ENCODE results near the gene TMEM174.

The TMEM174 gene, protein sequence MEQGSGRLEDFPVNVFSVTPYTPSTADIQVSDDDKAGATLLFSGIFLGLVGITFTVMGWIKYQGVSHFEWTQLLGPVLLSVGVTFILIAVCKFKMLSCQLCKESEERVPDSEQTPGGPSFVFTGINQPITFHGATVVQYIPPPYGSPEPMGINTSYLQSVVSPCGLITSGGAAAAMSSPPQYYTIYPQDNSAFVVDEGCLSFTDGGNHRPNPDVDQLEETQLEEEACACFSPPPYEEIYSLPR

DNA sequence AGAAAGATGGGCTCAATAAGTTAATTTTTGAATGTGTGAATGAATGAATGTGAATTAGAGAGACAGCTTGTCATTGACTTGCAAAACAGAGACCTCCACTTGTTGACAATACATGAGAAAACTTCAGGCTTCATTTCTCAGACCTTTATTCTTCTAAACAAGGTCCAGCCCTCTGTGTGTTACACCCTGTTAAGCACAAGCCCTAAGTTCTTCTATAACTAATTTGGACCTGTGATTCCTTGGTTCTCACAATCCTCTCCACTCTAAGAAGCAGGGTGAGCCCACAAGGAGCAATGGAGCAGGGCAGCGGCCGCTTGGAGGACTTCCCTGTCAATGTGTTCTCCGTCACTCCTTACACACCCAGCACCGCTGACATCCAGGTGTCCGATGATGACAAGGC lies at the start of gene TMEM174:
Gene TMEM174 (plus strand): TSS at position 243 of the 400 bp plus-strand sequence. CDS start 51 bp downstream, at position 294.
- no peak for DNase-seq (ENCODE audit: low read depth)

DNA sequence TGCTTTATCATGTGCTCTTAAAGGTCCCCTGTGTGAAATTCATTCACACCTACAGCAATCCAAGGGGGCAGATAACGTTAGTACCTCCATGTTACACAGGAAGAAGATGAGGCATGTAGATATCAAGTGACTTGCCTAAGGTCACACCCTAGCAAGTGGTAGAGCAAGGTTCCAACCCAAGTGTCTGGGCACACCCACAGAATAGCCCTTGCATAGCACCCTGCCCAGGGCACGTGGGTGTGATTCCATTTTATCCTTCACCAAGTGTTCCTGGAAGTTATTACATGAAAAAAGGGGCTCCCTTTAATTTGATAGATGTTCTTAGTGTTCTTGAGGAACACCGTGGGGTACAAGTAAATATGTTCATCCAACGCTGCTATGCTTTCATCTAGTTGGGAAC lies 47.7 kb upstream of the TMEM174 start:
- no peak for DNase-seq (ENCODE audit: low read depth)

DNA sequence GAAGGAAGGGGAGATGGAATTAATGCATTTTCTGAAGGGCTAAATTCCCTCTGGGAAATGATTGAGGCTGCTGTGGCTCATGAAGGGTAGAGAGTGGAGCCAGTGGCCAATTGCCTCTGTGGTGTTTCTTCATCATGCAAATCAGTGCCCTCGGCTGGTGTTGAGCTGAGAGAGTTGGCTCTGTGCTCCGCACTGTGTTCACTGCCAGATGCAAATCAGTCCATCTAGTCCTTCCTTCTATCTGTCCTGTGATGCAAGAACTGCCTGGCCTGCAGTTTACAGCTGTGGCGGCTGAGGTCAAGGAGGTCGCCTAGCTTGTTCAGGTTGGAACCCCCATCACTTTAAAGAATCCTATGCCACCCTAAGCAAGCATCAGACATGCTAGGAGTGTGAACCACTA lies 46.6 kb upstream of the TMEM174 start:
- no peak for DNase-seq (ENCODE audit: low read depth)

DNA sequence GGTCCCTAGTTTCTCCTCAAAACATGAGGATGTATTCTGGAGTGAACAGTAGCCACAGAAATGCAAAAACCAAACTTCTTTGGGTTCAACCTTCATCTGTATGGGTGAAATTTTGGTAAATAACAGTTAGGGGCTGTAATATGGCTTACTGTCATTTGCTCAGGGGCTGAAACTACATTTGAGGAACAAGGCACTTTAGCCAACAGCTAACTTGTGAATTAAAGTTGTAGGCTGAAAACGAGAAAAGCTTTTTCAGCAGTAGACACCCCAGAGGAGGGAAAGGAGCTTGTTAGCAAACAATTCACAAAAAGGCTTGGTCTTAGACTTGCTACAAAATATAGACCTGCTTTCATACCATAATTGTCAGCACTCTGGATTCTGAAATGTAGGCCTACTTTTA lies 46.0 kb upstream of the TMEM174 start:
- no peak for DNase-seq (ENCODE audit: low read depth)

DNA sequence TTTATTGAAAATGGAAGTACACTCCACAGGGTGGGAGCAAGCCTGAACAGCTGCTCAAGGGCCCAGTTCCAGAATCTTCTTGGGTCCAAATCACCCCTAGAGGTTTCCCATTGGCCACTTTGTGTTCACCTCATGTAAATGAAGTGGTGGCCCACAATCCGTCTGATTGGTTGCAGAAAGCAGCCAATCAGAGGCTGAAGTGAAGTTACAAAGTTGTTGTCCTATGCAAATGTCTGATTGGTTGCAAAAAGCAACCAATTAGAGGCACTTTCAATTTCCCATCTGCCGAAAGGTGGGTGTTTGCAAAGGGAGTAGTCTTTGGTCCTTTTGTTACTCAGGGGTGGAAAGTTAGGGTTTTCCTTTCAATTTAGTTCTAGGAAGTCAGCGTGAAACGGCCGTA lies 43.9 kb upstream of the TMEM174 start:
- DNase-seq (ENCODE audit: low read depth) = no peak

DNA sequence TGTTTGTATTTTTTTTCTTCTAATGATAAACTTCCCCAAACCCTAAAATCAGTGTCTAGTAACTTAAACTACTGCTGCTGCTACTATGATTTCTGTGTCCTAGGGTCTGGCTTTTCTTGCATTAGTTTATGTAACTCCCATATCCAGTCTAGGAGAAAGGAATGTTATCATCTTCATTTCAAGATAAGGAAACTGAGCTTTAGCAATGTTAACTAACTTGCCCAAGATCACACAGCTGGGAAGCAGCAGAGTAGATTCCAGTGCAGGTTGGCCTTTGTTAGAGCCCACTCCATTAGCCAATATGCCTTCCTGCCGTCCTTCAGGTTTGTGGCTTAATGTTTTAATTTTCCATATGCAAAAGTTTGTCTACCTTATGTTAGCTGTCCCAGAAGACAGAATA lies 42.2 kb upstream of the TMEM174 start:
- no peak for DNase-seq (ENCODE audit: low read depth)

DNA sequence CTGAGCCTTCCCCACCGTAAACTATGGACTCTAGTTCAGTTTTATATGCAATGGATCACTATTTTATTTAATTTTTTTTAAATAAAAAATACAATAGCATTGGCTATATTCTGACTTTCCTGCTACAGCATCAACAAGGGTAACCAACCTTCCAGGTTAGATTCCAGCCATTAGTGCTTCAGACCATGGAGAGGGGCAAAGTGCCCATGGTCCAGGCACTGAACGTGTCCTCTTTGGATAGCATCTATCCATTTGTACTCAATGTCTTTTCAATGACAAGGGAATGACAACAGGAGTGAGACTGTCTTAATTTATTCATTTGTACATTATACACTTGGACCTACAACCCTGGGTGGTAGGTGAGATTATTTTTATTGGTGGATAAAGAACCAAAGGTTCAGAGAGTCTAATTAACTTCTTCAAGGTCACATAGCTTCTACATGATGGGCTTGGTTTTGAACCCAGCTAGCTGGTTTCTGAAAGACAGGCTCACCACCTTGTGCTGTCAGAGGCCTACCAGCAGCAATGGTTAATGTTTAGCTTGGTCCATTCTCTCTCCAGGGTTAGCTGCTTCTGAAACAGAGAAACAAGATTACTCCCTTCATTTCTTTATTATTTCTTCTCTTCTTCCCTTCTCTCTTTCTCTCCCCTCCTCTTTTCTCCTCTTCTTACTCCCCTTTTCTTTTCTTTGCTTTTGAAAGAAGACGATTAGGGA lies 41.1 kb upstream of the TMEM174 start:
- DNase-seq (ENCODE audit: low read depth) = no peak

DNA sequence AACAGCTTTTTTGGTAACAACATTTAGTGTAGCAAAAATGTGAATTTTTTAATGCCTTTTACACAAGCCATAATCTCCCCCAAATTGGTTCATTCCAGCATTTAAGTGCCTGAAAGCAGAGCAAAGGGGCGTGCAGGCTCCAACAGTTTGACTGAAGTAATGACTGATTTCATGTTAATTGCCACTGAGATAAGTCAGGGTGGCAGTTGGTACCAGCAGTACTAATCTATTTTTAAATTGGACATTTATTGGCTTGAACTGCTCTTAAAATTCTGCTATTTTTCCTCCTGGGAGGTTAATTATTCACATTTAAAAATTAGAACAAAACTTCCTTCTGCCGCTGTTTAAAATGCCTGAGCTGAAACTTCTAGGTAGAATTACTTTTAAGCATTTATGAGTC lies 40.2 kb upstream of the TMEM174 start:
- no peak for DNase-seq (ENCODE audit: low read depth)

DNA sequence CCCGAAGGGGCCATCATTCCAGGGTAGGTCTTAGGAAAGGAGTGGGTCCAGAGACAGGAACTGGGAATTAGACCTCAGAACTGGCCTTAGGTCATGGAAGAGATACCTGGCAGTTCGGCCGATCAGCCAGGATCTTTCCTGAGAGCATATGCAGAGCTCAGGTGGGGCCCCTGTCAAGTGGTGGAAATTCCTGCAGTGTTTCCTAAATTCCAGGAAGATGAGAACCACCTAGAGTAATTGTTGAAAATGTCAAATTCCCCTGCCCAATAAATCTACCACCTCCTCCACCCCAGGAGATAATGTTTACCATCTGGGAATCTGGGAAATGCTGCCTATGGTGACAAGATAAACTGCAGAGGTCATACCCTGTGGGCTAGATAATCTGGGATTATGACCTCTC lies 38.0 kb upstream of the TMEM174 start:
- no peak for DNase-seq (ENCODE audit: low read depth)

DNA sequence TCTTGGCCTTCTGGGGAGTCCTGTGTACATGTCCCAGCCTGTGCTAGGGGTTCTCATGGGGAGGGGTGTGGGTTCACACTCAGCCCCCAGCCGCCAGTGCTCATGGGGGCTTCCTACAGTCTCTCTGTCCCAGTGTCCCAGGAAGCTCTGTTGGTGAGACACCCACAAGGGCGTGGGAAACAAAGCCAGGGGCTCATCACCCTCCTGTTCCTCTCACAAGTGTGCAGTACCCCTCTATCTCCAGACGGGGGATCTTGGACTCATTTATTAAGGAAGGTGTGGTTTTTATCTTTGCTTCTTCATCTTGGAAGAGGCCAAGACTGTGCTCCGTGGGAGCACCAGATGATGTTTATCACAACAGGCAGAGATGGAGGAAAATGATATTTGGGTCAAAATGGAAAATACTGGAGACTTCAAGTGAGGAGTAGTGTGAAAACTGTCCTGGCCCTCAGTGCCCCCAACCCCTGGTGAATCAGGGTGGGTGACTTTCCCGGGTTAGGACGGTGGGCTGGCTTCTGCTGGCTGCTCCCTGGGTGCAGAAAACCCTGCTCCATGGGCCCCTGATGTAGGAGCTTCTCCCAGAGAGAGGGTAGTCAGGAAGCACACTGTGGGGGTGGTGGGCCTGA lies 37.5 kb upstream of the TMEM174 start:
- DNase-seq (ENCODE audit: low read depth) = no peak

DNA sequence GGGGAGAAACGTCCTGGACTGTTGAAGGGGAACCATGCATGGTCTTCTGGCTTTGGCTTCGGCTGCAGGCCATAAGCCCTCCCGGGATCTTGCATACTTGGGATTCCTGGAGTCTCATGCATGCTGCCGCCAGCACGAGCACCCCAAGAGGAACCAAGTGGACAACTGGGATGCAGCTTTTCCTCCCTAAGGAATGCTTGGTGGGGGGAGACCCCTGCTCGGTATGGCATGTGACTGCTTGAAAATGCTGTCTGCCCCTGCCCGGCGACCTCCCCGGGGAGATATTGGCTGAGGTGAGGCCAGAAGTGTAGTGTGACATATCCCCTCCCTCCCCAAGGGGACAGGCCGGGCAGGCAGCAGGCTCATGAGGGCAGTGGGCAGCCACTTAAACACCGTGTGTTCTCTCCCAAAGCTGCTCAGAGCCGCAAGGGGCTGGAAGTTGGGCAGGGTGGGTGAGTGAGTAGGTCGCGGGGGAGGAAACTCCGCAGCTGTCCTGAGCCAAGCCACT lies 36.9 kb upstream of the TMEM174 start:
- DNase-seq (ENCODE audit: low read depth) = no peak

DNA sequence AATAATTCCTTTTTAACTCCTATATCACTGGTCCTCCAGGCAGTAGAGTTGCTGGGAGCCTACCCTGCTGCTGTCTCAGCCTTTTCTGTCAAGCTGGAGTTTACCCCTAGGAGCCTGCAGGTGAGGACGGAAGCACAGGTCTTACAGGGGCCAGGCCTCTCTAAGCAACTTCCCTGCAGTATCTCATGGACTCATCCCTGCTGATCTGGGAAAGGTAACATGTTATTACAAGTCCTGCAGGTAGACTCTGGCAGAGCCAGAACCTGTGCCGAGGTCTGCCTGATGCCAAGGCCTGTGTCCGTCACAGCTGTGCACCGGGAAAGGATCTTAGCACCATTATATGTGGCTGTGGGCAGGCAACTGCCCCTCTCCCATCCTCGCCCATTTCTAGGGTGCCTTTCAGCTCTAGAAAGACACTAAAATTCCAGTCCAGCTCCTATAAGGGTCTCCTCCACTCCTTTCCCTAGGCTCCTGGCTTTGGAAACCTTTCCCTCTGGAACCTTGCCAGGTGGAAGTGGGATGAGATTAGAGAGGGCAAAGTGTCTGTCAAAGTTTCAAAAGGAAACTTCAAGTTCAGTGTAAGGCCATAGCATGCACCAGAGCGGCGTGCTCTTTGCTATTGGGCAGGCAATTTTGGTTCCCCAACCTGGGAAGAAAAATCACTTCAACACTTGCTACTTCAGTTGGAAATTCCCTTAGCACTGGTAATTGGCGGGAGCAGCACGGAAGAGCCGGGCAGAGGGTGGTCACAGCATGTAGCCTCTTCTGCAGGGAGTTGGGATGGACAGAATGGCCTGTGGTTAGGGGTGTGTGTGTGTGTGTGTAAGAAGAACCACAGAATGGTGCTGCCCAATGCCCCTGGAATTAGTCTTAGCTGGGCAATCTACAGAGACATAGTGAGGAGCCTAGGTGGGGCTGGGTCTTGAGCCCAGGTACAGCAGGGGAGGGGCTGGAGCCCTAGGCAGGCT lies 35.1 kb upstream of the TMEM174 start:
- DNase-seq (ENCODE audit: low read depth) = no peak

DNA sequence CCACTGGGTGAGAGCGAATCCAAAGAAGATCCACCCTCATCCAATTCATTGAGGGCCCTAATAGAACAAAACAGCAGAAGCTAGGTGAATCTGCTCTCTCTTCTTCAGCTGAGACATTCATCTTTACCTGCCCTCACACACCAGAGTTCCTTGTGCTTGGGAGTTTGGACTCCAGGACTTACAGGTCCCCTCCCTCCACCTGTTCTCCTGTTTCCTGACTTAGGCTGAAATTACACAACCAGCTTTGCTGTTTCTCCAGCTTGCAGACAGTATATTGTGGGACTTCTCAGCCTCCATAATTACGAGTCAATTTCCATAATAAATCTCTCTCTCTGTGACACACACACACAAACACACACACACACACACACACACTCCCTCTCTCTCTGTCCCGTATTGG lies 33.5 kb upstream of the TMEM174 start:
- no peak for DNase-seq (ENCODE audit: low read depth)

DNA sequence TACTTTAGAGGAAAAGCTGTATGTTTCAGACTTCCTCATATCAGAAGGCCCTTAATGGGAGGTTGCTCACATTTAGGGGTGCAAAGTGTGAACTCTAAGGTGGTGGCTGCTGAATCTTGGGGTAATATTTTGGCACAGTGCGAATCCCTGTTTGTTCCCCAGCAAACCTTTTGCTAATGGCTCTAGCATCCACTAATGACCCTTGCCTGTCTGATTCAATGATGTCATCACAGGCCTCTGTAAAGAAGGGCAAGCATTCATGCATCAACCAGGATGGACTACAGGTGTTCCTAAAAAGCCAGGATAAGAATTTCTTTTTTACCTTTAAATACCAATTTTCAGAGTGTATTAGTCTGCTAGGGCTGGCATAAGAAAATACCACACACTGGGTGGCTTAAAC lies 32.2 kb upstream of the TMEM174 start:
- no peak for DNase-seq (ENCODE audit: low read depth)

DNA sequence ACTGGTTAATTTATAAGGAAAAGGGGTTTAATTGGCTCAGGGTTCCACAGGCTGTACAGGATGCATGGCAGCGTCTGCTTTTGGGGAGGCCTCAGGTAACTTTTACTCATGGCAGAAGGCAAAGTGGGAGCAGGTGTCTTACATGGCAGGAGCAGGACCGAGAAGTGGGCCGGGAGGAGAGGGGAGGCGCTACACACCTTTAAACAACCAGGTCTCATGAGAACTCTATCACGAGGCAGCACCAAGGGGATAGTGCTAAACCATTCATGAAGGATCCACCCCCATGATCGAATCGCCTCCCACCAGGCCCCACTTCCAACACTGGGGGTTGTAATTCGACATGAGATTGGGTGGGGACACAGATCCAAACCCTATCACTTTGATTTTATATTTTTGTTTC lies 31.0 kb upstream of the TMEM174 start:
- DNase-seq (ENCODE audit: low read depth) = no peak

DNA sequence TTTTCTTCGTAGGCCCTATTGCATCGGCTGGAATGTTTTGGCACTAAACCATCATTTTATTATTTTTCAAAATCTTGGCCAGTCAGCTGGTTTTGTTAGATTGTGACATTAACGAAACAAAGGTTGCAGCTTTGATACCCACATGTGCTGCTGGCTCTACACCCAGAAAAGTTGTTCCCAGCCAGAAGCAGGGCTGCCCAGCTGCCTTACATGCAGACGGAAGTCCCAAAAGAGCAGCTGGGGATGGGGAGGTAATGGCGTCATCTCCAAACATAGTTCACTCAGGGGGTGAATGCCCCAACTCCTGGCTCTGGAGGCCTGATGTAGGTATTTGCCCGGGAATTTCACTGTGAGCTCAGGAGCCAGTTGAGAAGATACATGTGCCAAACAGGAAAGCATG lies 29.3 kb upstream of the TMEM174 start:
- DNase-seq (ENCODE audit: low read depth) = no peak

DNA sequence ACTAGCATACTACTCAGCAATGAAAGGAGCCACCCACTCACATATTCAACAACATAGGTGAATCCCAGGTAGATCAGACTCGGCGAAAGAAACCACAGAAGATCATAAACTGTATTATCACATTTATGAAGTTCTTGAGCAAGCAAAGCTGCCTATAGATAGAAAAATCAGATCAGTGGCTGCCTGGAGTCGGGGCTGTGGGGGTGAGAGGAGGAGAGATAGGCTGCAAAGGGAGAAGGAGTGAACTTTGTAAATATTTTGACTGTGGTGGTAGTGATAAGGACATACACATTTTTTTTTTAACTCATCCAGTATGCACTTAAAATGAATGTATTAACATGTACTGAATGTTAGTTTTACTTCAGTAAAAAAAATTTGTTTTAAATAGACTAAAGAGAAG lies 23.5 kb upstream of the TMEM174 start:
- no peak for DNase-seq (ENCODE audit: low read depth)

DNA sequence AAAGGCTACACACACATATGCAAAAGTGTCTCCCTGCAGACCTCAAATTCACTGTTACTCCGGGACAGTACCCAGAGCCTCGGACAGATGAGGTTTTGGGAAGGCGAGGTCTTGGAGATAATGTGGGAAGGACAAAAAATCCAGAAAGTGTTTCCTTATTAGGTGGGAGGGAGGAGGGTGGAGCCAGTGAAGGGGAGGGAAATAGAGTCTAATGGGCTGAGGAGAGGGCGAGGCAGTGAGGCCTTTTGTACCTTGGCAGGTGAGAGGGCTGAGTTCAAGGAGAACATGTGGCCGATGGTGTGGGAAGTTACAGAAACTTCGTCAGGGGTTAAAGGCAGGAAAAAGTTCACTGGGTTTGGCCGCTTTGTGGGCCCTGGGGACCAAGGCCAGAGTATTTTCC lies 22.1 kb upstream of the TMEM174 start:
- DNase-seq (ENCODE audit: low read depth) = no peak

DNA sequence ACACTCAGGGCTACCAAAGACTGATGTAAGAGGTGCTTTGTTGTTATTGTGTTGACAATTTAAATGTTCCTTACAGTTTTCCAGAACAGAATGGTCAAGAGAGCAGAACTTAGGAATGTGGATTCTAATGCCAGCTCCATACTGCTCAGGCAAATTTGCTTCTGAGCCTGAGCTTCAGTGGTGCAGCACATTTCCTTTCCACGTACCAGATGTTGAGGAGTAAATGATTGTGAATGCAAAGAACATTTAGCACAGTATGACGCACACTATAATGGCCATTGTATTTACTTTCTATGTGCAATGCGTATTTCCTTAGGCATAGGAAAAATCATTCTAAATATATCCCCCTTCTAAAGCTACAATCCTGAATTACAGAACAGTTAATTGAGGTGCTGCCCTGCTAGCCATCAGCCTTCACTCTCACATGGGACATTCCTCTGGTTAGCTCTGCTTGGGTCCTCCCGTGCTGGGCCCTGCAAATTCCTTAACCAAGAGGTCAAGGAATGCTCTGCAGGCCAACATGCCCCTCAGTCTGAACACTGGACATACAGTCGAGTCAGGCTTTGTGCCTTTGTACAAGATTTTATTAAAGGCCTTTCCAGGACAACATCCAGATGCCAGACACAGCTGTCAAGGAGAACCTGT lies 21.1 kb upstream of the TMEM174 start:
- no peak for DNase-seq (ENCODE audit: low read depth)

DNA sequence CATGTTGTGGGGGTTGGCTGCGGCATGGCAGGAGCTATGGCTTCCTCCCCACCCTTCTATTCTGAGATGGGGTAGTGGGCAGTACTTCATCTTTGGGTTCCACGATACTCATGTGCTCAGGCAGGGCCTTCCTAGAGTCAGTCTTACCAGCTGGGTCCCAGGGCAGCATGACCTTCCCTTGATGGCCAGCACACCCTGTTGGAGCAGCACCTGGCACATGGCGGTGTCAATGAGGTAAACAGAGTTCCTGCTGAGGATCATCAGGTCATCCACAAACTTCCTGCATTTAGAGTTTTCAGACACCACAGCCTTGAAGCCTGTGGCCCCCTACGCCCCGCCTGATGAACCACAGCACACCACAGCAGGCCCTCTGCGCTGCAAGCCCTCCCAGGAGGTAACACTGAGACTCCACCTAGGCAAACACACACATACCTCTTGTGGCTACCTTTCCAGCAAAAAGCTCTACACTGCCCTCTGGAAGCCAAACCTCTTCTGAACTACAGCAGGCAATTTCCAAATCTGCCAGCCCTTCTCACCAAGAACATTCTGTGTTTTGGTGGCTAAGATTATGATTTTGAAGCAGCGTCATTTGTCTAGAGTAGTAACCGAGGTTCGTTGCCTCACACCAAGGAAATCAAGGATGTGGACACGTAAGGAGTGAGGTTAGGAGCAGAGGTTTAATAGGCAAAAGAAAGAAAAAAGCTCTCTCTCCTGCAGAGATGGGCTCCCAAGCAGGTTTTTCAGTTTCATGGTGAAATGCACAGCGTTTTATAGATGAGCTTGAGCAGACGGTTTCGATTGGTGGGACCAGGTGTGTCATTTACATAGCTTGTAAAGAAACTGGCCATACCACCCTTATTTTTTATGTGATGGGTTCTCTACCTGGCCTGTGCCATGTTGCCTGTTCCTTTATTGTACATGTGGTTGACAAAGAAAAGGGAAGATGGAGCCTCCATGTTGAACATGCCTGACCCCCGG lies 20.3 kb upstream of the TMEM174 start:
- DNase-seq (ENCODE audit: low read depth) = no peak

All from stimulated activated CD8-positive, alpha-beta memory T cell treated with anti-CD3 and anti-CD28 coated beads, Interleukin-12 subunit alpha, Interleukin-12 subunit beta, amount 100 ng/mL, for 4 hours (primary cell).